Esophagus muscularis mucosa (tissue), 4 donors: ENCODE measurements around the gene BAAT. TPM values are rescaled to one million over a fixed set of nuclear protein-coding genes. Genes with fewer than 3 reads are reported as not detected.
"Not testable (repeated sequence)": the region's sequence is repeated elsewhere in the genome, so short reads cannot be mapped to it uniquely, and the experiment has no call there.

Experiments used
- DNase-seq: peaks from one replicate; pipeline ENCODE4 v3.0.0-alpha.2; 2017; ENCODE audit errors: extremely low spot score
- H3K27ac ChIP-seq, 4 donors: fragments of 200-600 bp; sonication (generic); replicated peaks in 1 of 4; 1 replicate in 3 of 4; 2 replicates in 1 of 4; pipeline ENCODE4 v1.5.1; 2016 to 2019; ENCODE audit warnings: mild to moderate bottlenecking in 1 of 4
- H3K27me3 ChIP-seq, 4 donors: fragments of 200-600 bp; sonication (generic); one replicate each; pipeline versions ENCODE4 v1.5.1 to v1.6.0; 2016 to 2019
- H3K36me3 ChIP-seq, 4 donors: fragments of 200-600 bp; sonication (generic); one replicate each; pipeline ENCODE4 v1.5.1; 2016 to 2019
- H3K4me1 ChIP-seq, 4 donors: fragments of 200-600 bp; sonication (generic); one replicate each; pipeline ENCODE4 v1.5.1; 2016 to 2019
- H3K4me3 ChIP-seq, 4 donors: fragments of 200-600 bp; sonication (generic); 1 replicate in 2 of 4; 2 replicates in 2 of 4; pipeline ENCODE4 v1.5.1; 2016 to 2019; ENCODE audit warnings: mild to moderate bottlenecking in 4 of 4, moderate library complexity in 1 of 4
- H3K9me3 ChIP-seq, 4 donors: fragments of 200-600 bp; sonication (generic); 1 replicate in 3 of 4; 2 replicates in 1 of 4; pipeline ENCODE4 v1.5.1; 2016 to 2019
- EP300 ChIP-seq: sonication (generic); formaldehyde crosslinking; IDR thresholded peaks from one replicate; pipeline ENCODE4 v1.6.1; 2017; ENCODE audit warnings: antibody characterized with exemption
- POLR2A ChIP-seq: fragments of 450-650 bp; IDR thresholded peaks from one replicate; pipeline ENCODE4 v1.6.1; 2017; ENCODE audit warnings: antibody characterized with exemption, moderate library complexity, mild to moderate bottlenecking, low read depth
- POLR2AphosphoS5 ChIP-seq, 2 donors: sonication (generic); formaldehyde crosslinking; IDR thresholded peaks; one replicate each; pipeline ENCODE4 v1.6.1; 2017; ENCODE audit warnings: antibody characterized with exemption in 2 of 2
- WGBS: methylation state at CpG from one replicate; pipeline ENCODE4 v1.1.5; 2018; 5-methylcytosine and 5-hydroxymethylcytosine counted together
- intact Hi-C: fragments of 100-400 bp; cut with DNase I; formaldehyde crosslinking; loops from one replicate; pipeline ENCODE4 v1.15.1; 2023
- total RNA-seq, 4 donors: library from RNA; depleted of rRNA; stranded (reverse); fragments of >200 nt; gene quantifications; one replicate each; pipeline versions ENCODE4 v1.1.0 to v1.2.1, GENCODE V29; 2016
- TF ChIP-seq, protein P1 (sequence below), 3 experiments: fragments of 200-600 bp in 2 of 3; fragments of 450-650 bp in 1 of 3; sonication (generic) in 2 of 3; IDR thresholded peaks; one replicate each; pipeline ENCODE4 v1.5.1; 2017 to 2019; ENCODE audit warnings: antibody characterized with exemption in 3 of 3, mild to moderate bottlenecking in 2 of 3, moderate library complexity in 1 of 3

BAAT gene
- total RNA-seq, 4 donors from 2014 or later = not detected

DNA sequence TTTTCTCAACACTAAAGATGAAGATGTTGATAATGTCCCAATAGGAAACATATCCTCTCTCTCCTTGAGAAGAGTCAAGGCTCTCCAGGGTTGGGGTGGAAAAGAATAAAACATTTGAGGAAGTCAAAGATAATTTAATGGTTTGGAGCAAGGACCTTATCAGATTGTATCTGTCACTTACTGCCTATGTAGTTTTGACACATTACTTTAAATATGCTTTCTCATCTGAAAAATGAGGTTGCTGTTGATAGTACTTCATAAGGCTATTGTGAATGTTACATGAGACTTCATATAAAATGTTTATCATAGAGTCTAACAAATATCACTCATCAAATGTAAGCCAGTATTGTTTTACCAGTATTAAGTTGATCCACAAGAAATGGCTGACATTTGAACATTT is 48.7 kb downstream of the BAAT start:
- no peak for DNase-seq
- H3K4me1 ChIP-seq = peaks cover 0 to 6% (median 3%) of the 10 kb centered on the region in 4 donors
- no peaks in the 10 kb centered on the region for H3K27me3 ChIP-seq
- H3K27ac ChIP-seq = no peak overlapping the region
- no peak for TF ChIP-seq EP300
- no peak for TF ChIP-seq POLR2AphosphoS5 (IDR thresholded peaks at IDR 0.05)
- TF ChIP-seq, protein P1, sequence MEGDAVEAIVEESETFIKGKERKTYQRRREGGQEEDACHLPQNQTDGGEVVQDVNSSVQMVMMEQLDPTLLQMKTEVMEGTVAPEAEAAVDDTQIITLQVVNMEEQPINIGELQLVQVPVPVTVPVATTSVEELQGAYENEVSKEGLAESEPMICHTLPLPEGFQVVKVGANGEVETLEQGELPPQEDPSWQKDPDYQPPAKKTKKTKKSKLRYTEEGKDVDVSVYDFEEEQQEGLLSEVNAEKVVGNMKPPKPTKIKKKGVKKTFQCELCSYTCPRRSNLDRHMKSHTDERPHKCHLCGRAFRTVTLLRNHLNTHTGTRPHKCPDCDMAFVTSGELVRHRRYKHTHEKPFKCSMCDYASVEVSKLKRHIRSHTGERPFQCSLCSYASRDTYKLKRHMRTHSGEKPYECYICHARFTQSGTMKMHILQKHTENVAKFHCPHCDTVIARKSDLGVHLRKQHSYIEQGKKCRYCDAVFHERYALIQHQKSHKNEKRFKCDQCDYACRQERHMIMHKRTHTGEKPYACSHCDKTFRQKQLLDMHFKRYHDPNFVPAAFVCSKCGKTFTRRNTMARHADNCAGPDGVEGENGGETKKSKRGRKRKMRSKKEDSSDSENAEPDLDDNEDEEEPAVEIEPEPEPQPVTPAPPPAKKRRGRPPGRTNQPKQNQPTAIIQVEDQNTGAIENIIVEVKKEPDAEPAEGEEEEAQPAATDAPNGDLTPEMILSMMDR (IDR thresholded peaks at IDR 0.05) = no peak
- H3K4me3 ChIP-seq = no peak overlapping the region
- no peaks in the 10 kb centered on the region for H3K9me3 ChIP-seq
- H3K36me3 ChIP-seq = no peaks in the 10 kb centered on the region
- intact Hi-C loops = no loop called here

GRCh38 chr9:101333926-101334702 is 50.7 kb downstream of the BAAT start:
- H3K4me1 ChIP-seq = peaks cover 0 to 6% (median 3%) of the 10 kb centered on the region in 4 donors
- DNase-seq = no peak
- TF ChIP-seq EP300 = no peak
- TF ChIP-seq POLR2A = no peak
- TF ChIP-seq, protein P1 (IDR thresholded peaks at IDR 0.05) = no peak
- no peak for TF ChIP-seq POLR2AphosphoS5 (IDR thresholded peaks at IDR 0.05)
- no peaks in the 10 kb centered on the region for H3K36me3 ChIP-seq
- no peaks in the 10 kb centered on the region for H3K27me3 ChIP-seq
- intact Hi-C loops = no loop called here
- 66% methylated on average over 20 of the region's 25 CpGs for WGBS
- no peaks in the 10 kb centered on the region for H3K9me3 ChIP-seq
- no peak overlapping the region for H3K4me3 ChIP-seq
- no peak overlapping the region for H3K27ac ChIP-seq

DNA sequence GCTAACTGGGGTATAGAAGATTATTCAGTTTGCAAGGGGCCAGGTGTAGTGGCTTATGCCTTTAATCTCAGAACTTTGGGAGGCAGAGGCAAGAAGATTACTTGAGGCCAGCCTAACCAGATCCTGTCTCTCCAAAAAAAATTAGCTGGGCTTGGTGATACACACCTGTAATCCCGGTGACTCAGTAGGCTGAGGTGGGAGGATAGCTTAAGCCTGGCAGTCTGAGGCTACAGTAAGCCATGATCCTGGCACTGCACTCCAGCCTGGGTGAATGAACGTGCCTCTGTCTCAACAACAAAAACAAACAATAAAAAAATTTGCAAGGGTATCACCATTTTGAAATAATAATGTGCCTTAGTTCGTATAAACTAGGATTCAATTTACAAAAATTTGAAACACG is 51.3 kb downstream of the BAAT start:
- no peaks in the 10 kb centered on the region for H3K36me3 ChIP-seq
- DNase-seq = no peak
- no peak overlapping the region for H3K4me3 ChIP-seq
- H3K9me3 ChIP-seq = no peaks in the 10 kb centered on the region
- H3K27me3 ChIP-seq = no peaks in the 10 kb centered on the region
- WGBS = 65% methylated on average over 4 of the region's 4 CpGs
- intact Hi-C loops = no loop called here
- no peak overlapping the region for H3K27ac ChIP-seq
- TF ChIP-seq EP300 (no peak), POLR2AphosphoS5 (IDR thresholded peaks at IDR 0.05) (no peak)
- TF ChIP-seq, protein P1 (IDR thresholded peaks at IDR 0.05) = no peak
- H3K4me1 ChIP-seq = peaks cover 0 to 6% (median 3%) of the 10 kb centered on the region in 4 donors

GRCh38 chr9:101332362-101332761 is 52.4 kb downstream of the BAAT start:
- whole genome bisulfite sequencing = 90% methylated on average over 1 of the region's 1 CpG
- no peaks in the 10 kb centered on the region for H3K9me3 ChIP-seq
- DNase-seq = no peak
- H3K27ac ChIP-seq = no peak overlapping the region
- H3K36me3 ChIP-seq = no peaks in the 10 kb centered on the region
- H3K4me1 ChIP-seq = peaks cover 0 to 6% (median 3%) of the 10 kb centered on the region in 4 donors
- no peaks in the 10 kb centered on the region for H3K27me3 ChIP-seq
- TF ChIP-seq POLR2A = no peak
- no peak for TF ChIP-seq EP300
- TF ChIP-seq, protein P1 (IDR thresholded peaks at IDR 0.05) = no peak
- TF ChIP-seq POLR2AphosphoS5 (IDR thresholded peaks at IDR 0.05) = no peak
- no peak overlapping the region for H3K4me3 ChIP-seq
- intact Hi-C loops = no loop called here

DNA sequence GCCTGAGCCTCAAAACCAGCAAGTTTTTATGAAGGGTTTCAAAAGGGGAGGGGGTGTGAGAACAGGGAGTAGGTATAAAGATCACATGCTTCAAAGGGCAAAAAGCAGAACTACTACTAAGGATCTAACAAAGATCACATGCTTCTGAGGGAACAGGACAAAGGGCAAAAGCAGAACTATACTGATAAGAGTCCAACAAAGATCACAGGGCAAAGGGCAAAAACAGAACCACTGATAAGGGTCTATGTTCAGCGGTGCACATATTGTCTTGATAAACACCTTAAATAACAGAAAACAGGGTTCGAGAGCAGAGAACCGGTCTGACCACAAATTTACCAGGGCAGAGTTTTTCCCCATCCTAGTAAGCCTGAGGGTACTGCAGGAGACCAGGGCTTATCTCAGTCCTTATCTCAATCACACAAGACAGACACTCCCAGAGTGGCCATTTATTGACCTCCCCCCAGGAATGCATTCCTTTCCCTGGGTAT is 57.3 kb downstream of the BAAT start:
- H3K4me3 ChIP-seq, DNase-seq, H3K27ac ChIP-seq, intact Hi-C loops, H3K36me3 ChIP-seq, H3K4me1 ChIP-seq, H3K9me3 ChIP-seq, H3K27me3 ChIP-seq: not testable (repeated sequence)
- WGBS = 74% methylated on average over 3 of the region's 3 CpGs
